Fibroblast of mammary gland (primary cell): ENCODE measurements around the gene CMBL.
A peak's percentile ranks its signal among the peaks of the same experiment; 100 is the strongest.

Source experiments
- DNase-seq: peaks from one replicate; pipeline ENCODE4 v3.0.0-alpha.2; 2010; ENCODE audit warnings: low read depth
- H3K4me3 ChIP-seq: 2 replicates; pipeline ENCODE4 v1.5.1; 2011; ENCODE audit warnings: low read depth, mild to moderate bottlenecking, low read length, moderate library complexity; ENCODE audit not compliant: control insufficient read depth
- CTCF ChIP-seq: conservative IDR thresholded peaks from 2 replicates; pipeline ENCODE4 v1.5.1; 2011; ENCODE audit warnings: low read depth, low read length, inconsistent platforms; ENCODE audit not compliant: control insufficient read depth, insufficient read depth

The CMBL gene

DNA sequence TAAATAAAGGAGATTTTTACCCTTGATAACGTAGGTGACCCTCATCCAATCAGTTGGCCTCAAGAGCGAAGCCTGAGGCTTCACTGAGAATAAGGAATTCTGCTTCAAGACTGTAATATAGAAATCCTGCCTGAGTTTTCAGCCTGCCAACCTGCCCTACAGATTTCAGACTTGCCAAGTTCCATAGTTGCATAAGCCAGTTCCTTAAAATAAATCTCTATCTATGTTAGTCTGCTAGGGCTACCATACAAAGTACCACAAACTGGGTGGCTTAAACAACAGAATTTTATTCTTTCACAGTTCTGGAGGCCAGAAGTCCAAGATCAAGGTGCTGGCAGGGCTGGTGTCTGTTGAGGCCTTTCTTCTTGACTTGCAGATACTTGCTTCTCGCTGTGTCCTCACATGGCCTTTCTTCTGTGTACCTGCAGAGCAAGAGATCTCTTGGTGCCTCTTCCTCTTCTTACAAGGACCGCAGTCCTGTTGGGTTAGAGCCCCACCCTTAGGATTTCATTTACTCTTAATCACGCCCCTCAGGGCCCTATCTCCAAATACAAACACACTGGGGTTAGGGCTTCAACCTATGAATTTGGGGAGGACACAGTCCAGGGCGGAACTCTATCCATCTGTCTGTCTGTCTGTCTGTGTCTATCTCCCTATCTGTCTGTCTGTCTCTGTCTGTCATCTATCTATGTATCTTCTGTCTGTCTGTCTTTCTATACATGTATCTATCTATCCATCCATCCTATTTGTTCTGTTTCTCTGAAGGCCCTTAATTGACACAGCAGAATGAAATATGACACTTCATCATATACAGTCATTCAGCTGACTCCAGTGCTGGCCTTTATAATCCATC is 17.0 kb upstream of the CMBL start:
- no peak overlapping the region for H3K4me3 ChIP-seq
- DNase-seq, result no peak
- TF ChIP-seq CTCF, result no peak

- TF ChIP-seq CTCF, result no peak
- H3K4me3 ChIP-seq, result no peak overlapping the region
- DNase-seq, result no peak
Observed at GRCh38 chr5:10323588-10324488, 16.1 kb upstream of the CMBL start.

GRCh38 chr5:10321882-10322281 is 14.2 kb upstream of the CMBL start:
- no peak overlapping the region for H3K4me3 ChIP-seq
- no peak for TF ChIP-seq CTCF
- no peak for DNase-seq

DNA sequence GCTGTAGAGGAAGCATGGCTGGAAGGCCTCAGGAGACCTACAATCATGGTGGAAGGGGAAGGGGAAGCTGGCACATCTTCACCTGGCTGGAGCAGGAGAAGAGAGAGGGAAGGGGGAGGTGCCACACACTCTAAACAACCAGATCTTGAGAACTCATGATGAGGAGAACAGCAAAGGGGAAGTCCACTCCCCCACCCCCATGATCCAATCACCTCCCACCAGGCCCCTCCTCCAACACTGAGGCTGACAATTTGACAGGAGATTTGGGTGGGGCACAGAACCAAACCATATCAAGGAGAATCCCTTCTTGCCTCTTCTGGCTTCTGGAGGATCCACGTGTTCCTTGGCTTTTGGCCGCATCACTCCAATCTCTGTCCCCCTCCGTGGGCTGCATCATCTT is 13.1 kb upstream of the CMBL start:
- no peak for TF ChIP-seq CTCF
- DNase-seq, result no peak
- no peak overlapping the region for H3K4me3 ChIP-seq

DNA sequence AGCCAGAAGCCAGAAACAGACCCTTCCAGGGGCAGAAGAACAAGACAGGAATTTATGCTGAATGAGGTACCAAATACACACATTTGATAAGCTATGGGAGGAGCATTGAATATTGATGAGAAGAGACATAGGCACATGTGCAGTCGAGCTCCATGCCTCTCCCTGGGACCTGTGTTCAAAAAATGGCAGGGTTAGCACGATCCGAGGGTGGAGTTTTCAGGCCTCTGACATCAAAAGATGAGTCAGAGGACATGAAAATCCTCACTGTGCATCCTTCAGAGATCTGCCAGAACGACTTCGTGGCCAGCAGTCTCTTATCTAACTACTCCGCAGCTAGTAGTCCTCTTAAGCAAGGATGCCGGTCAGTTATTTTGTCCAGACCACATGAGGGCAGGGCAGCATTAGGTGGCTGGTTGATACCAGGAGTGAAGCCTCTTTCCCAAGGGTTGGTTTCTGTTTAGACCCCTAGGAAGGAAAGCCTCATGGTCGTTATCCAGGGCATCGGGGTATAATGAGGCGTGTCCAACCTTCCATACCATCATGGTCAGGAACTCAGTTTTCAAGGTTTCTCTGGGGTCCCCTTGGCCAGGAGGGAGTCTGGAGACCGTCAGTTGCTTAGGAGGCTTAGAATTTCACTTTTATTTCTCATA is 11.6 kb upstream of the CMBL start:
- H3K4me3 ChIP-seq, result no peak overlapping the region
- peak; percentile 87 for DNase-seq
- TF ChIP-seq CTCF, result peak; percentile 19

DNA sequence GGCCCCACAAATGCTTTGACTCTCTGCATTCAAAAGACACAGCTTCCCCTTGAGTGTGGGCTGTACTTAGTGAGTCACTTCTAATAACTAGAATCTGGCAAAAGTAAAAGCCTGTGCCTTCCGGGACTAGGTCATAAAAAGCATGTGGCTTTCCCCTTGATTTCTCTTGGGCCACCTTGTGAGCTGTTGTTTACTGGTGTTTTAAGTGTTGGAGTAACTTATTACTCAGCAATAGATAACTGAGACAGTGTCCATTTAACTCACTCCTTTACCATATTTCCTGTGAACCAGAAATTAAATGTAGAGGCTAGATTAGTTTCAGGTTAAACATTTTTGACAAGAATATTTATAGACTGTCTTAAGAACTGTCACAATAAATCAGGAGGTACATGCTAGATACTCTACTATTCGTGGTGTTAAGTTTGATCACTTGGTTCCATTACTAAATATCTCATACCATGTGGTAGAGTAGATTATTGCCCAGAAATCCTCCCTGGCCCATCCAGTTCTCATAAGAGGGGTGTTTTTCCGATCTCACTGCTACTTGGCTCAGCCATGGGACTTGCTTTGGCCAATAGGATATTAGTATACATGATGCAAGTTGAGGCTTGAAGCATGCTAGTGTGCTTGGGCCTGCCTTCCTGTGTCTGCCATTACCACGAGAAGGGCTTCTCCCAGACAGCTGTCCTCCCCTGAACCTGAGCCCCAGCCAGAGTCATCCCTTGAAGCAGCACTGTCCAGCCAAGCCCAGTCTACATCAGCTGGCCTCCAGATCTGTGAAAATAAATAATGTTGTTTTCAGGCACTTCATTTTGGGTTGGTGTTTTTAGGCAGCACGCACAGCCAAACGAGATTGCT is 10.4 kb upstream of the CMBL start:
- H3K4me3 ChIP-seq, result no peak overlapping the region

More for the DNA sequence above, 10.4 kb upstream of the CMBL start:
- no peak for TF ChIP-seq CTCF
- peak; percentile 64 for DNase-seq
